Retinal pigment epithelial cell (primary cell): ENCODE measurements around the gene ZNF57.
"Not testable (repeated sequence)": the region's sequence is repeated elsewhere in the genome, so short reads cannot be mapped to it uniquely, and the experiment has no call there.

ENCODE experiments used
- DNase-seq: peaks from one replicate; pipeline ENCODE4 v3.0.0-alpha.2; 2010; ENCODE audit warnings: low read depth
- H3K4me3 ChIP-seq: 2 replicates; pipeline ENCODE4 v1.5.1; 2011; ENCODE audit warnings: mild to moderate bottlenecking, low read length, control low read depth, moderate library complexity
- TF ChIP-seq, protein P1 (sequence below): conservative IDR thresholded peaks from 2 replicates; pipeline ENCODE4 v1.5.1; 2011; ENCODE audit warnings: low read depth, low read length, control low read depth, inconsistent platforms

Gene ZNF57

GRCh38 chr19:2863816-2864215 is 36.9 kb upstream of the ZNF57 start:
- no peak overlapping the region for H3K4me3 ChIP-seq
- DNase-seq = no peak
- TF ChIP-seq, protein P1, sequence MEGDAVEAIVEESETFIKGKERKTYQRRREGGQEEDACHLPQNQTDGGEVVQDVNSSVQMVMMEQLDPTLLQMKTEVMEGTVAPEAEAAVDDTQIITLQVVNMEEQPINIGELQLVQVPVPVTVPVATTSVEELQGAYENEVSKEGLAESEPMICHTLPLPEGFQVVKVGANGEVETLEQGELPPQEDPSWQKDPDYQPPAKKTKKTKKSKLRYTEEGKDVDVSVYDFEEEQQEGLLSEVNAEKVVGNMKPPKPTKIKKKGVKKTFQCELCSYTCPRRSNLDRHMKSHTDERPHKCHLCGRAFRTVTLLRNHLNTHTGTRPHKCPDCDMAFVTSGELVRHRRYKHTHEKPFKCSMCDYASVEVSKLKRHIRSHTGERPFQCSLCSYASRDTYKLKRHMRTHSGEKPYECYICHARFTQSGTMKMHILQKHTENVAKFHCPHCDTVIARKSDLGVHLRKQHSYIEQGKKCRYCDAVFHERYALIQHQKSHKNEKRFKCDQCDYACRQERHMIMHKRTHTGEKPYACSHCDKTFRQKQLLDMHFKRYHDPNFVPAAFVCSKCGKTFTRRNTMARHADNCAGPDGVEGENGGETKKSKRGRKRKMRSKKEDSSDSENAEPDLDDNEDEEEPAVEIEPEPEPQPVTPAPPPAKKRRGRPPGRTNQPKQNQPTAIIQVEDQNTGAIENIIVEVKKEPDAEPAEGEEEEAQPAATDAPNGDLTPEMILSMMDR = no peak

DNA sequence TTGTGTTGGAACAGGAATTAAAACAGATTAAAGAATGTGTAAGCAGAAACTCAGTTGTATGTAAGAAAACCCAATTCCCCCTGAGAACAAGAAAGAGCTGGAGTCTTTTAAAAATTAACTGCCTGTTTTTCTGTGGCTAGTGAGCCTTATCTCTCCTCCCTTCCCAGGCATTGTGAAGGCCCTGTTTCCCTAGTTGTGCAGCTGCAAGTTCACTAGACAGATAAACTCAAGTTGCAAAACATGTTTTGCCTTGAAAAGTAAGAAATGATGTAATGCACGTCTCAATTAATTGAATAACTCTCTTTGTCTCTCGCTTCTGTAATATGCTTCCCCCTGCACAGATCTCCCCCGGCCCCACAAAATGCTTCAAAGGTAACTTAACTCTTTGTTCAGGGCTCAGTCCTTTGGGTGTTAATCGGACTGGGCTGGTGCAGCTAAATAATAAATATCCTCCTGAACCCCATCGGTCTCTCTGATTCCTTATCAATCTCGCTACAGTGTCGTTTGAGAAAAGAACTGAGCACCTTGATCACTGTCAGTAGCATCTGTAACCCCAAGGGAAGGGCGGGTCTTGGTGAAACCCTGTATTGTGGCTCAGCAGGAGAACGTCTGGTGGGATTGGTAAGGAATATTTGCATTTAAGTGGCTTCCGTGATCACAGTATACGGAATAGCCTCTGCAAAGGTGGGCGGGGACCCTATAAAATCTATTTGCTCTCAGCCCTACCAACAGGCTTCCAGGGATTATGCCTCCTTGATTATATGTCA is 35.2 kb upstream of the ZNF57 start:
- no peak overlapping the region for H3K4me3 ChIP-seq
- DNase-seq = no peak
- TF ChIP-seq, protein P1 = no peak

- TF ChIP-seq, protein P1 = no peak
- DNase-seq = no peak
- no peak overlapping the region for H3K4me3 ChIP-seq
These were observed 34.2 kb upstream of the ZNF57 start for GRCh38 chr19:2866495-2867024.

DNA sequence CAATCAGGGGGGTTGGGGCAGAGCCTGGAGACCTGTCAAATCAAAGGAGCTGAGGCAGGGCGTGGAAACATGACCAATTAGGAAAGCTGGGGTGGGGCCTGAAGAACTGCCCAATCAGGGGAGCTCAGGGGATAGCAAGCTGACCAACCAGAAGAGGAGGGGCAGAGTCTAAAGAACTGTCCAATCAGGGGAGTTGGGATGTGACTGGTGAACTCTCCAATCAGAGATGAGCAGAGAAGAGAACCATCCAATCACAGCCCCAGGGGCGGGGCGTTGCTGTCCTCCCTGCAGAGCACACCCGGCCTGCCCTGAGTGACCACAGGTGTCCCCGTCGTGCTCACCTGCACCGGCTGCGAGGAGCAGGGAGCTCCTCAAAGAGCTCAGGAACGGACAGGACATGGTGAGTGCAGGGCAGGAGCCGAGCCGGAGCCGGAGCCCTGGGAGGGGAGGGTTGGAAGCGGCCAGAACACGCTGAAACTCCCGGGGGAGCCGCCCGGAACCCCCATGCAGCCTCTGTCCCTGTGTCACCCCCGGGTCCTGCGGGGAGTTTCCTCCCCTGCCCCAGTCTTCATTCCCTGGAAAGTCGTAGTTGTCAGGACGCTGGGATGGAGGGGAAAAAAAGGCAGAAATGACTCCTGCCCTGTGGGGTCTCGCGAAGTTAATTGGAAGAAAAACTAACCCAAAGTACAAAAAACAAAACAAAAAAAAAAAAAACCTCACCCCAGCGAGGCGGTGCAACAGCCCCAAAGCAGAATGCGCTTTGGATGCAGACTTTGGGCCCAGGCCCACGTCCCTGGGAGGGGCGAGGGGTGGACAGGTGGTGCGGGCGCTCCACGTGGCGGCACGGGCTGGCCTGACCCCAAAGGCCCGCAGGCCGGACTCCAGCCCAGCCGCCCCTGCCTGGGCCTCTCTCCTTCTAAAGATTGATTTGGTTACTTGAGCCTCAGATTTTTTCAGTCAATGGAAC is 33.4 kb upstream of the ZNF57 start, which contains the start of gene ZNF556:
ZNF556 (plus strand) TSS at position 311 of the 967 bp plus-strand sequence; CDS start at position 398, 87 bp downstream.
- no peak for DNase-seq
- no peak within 1 kb of the TSS for H3K4me3 ChIP-seq

DNA sequence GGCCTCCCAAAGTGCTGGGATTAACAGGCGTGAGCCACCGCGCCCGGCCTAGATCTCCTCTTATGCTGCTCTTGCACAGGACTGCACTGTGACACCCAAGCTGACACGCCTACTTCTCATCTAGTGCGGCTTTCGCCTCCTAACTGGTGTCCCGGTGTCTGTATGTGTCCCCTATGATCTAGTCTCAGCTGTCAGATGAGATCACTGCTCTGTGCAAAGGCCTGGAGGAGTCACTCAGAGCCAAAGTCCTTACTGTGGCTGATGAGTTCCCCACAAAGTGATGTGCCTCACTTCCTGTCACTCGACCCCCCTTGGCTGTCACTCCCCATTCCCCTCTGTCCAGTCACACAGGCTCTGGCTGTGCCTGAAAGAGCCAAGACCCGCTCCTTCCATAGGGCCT is 31.1 kb upstream of the ZNF57 start:
- no peak overlapping the region for H3K4me3 ChIP-seq
- TF ChIP-seq, protein P1 = no peak
- no peak for DNase-seq

More for the DNA sequence above, 33.4 kb upstream of the ZNF57 start, which contains the start of gene ZNF556:
- TF ChIP-seq, protein P1 = no peak

DNA sequence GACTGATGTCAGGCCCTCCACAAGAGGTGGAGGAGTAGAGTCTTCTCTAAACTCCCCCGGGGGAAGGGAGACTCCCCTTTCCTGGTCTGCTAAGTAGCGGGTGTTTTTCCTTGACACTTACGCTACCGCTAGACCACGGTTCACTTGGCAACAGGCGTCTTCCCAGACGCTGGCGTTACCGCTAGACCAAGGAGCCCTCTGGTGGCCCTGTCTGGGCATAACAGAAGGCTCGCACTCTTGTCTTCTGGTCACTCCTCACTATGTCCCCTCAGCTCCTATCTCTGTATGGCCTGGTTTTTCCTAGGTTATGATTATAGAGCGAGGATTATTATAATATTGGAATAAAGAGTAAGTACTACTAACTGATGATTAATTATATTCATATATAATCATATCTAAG is 28.6 kb upstream of the ZNF57 start:
- H3K4me3 ChIP-seq, DNase-seq: not testable (repeated sequence)
- TF ChIP-seq, protein P1 = peak; percentile 23
